Right lobe of liver (tissue), 6 donors: ENCODE measurements around the gene NRDC. TPM values are rescaled to one million over a fixed set of nuclear protein-coding genes. Genes with fewer than 3 reads are reported as not detected.

Experiments
- ATAC-seq, 4 donors: fragments of 200-7000 bp; cut with Tn5 transposase; one replicate each; pipeline ENCODE4 v1.9.1; 2020; ENCODE audit warnings: mild to moderate bottlenecking in 4 of 4, moderate library complexity in 4 of 4
- DNase-seq, 3 donors: peaks; one replicate each; pipeline ENCODE4 v3.0.0-alpha.2; 2020
- H3K27ac ChIP-seq, 3 donors: fragments of 200-600 bp; one replicate each; pipeline ENCODE4 v1.8.0; 2022
- H3K27me3 ChIP-seq, 2 donors: fragments of 200-600 bp; one replicate each; pipeline ENCODE4 v1.8.0; 2022
- H3K36me3 ChIP-seq, 4 donors: fragments of 200-600 bp; sonication (generic) in 1 of 4; one replicate each; pipeline versions ENCODE4 v1.5.1 to v1.8.0; 2017 to 2022; ENCODE audit warnings: control low read depth in 1 of 4
- H3K4me1 ChIP-seq, 4 donors: fragments of 200-600 bp; sonication (generic) in 1 of 4; one replicate each; pipeline versions ENCODE4 v1.5.1 to v1.8.0; 2017 to 2022; ENCODE audit warnings: control low read depth in 1 of 4
- H3K4me3 ChIP-seq, 3 donors: fragments of 200-600 bp; one replicate each; pipeline ENCODE4 v1.8.0; 2022
- H3K9me3 ChIP-seq, 4 donors: fragments of 200-600 bp; sonication (generic) in 1 of 4; one replicate each; pipeline versions ENCODE4 v1.5.1 to v1.8.0; 2017 to 2022; ENCODE audit warnings: control low read depth in 1 of 4
- POLR2A ChIP-seq: fragments of 450-650 bp; IDR thresholded peaks from one replicate; pipeline ENCODE4 v1.6.1; 2017; ENCODE audit warnings: antibody characterized with exemption, mild to moderate bottlenecking
- WGBS: methylation state at CpG from one replicate; pipeline ENCODE4 v1.1.6; 2018; ENCODE audit warnings: low coverage, low lambda C conversion rate; ENCODE audit not compliant: insufficient coverage; ENCODE audit errors: missing lambda C conversion rate; 5-methylcytosine and 5-hydroxymethylcytosine counted together
- intact Hi-C, 2 donors: fragments of 100-400 bp; cut with DNase I; formaldehyde crosslinking; loops; one replicate each; pipeline versions ENCODE4 v1.11.2 to v1.14.1; 2022
- total RNA-seq, 6 experiments: library from RNA; depleted of rRNA in 2 of 6; stranded (reverse); fragments of >200 nt in 2 of 6; fragmentation: NEBNext Ultra II Directional in 3 of 6; extraction: Animal tissue kit (Norgen Biotek cat#: 25700) in 3 of 6; gene quantifications; one replicate each; pipeline versions ENCODE4 v1.1.0 to v1.2.4, GENCODE V29; 2016 to 2023
- TF ChIP-seq, protein P1 (sequence below), 4 donors: fragments of 200-600 bp in 3 of 4; fragments of 450-650 bp in 1 of 4; IDR thresholded peaks; one replicate each; pipeline versions ENCODE4 v1.5.1 to v1.8.0; 2016 to 2022; ENCODE audit warnings: antibody characterized with exemption in 4 of 4, mild to moderate bottlenecking in 2 of 4
- donor health status: DM: no; HTN: yes; CAD: no.
- donor health status: DM: no; HTN: no; CAD: no.
- donor health status: DM: no; HTN: no; CAD: no.
- donor health status: DM: no; HTN: yes; CAD: no.
- donor health status: DM: no; HTN: yes; CAD: no.

NRDC gene
- total RNA-seq, 6 experiments from 2014 or later = 57.9 to 88.0 (median 84.4) TPM

DNA sequence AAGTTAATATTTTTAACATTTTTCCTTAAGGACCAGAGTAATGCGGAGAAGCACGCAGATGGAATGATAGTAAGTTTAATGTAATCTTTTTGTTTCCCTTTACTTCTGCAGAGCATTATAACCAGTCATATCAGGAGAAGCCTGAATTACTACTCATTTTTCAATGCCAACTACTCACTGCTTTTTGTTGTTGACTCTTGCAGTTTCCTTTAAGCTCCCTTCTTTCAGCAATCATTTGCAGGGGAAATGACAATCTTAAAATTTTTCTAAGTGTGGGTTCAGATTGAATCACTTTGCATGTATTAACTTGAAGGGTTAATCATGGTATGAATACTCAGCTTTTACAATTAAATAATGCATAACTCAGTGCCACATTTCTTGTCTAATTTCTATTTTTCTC lies 122.2 kb downstream of the NRDC start:
- intact Hi-C loops = no loop called here
- TF ChIP-seq POLR2A = no peak
- TF ChIP-seq, protein P1, sequence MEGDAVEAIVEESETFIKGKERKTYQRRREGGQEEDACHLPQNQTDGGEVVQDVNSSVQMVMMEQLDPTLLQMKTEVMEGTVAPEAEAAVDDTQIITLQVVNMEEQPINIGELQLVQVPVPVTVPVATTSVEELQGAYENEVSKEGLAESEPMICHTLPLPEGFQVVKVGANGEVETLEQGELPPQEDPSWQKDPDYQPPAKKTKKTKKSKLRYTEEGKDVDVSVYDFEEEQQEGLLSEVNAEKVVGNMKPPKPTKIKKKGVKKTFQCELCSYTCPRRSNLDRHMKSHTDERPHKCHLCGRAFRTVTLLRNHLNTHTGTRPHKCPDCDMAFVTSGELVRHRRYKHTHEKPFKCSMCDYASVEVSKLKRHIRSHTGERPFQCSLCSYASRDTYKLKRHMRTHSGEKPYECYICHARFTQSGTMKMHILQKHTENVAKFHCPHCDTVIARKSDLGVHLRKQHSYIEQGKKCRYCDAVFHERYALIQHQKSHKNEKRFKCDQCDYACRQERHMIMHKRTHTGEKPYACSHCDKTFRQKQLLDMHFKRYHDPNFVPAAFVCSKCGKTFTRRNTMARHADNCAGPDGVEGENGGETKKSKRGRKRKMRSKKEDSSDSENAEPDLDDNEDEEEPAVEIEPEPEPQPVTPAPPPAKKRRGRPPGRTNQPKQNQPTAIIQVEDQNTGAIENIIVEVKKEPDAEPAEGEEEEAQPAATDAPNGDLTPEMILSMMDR (IDR thresholded peaks at IDR 0.05) = no peak
- no peak for ATAC-seq
- Histone ChIP-seq H3K36me3 (peaks cover 0 to 13% (median 5%) of the 10 kb centered on the region in 4 donors), H3K27me3 (no peaks in the 10 kb centered on the region), H3K4me3 (no peak overlapping the region), H3K4me1 (no peaks in the 10 kb centered on the region), H3K27ac (no peak overlapping the region), H3K9me3 (no peaks in the 10 kb centered on the region)
- DNase-seq = no peak
- WGBS = 94% methylated on average over 2 of the region's 2 CpGs

DNA sequence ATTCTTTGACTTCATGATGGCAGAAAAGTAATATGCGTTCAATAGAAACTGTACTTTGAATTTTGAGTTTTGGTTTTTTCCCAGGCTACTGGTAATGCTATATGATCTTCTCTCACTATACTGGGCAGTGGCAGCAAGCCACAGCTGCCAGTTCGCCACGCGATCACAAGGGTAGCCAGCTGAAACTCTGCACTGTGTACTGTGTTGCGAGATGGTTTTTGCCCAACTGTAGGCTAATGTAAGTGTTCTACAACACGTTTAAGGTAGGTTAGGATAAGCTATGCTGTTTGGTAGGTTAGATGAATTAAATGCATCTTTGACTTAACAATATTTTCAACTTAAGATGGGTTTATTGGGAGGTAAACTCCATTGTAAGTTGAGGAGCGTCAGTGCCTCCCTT lies 123.1 kb downstream of the NRDC start:
- 93% methylated on average over 7 of the region's 7 CpGs for WGBS
- no peak overlapping the region for H3K27ac ChIP-seq
- DNase-seq = no peak
- no peaks in the 10 kb centered on the region for H3K27me3 ChIP-seq
- H3K36me3 ChIP-seq = peaks cover 0 to 13% (median 5%) of the 10 kb centered on the region in 4 donors
- no peak overlapping the region for H3K4me3 ChIP-seq
- no peaks in the 10 kb centered on the region for H3K9me3 ChIP-seq
- H3K4me1 ChIP-seq = no peaks in the 10 kb centered on the region
- no peak for ATAC-seq
- no peak for TF ChIP-seq POLR2A
- TF ChIP-seq, protein P1 (IDR thresholded peaks at IDR 0.05) = no peak
- intact Hi-C loops = no loop called here

DNA sequence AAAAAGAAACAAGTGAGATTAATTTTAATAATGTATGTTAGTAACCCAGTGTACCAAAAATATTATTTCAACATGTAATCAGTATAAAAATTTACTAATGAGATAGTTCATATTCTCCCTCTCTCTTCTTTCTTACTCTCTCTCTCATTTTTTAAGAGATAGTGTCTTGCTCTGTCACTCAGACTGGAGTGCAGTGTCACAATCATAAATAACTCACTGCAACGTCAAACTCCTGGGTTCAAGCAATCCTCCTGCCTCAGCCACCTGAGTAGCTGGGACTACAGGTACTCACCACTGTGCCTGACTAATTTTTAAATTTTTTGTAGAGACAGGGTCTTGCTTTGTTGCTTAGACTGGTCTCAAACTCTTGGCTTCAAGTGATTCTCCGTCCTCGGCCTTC lies 123.9 kb downstream of the NRDC start:
- TF ChIP-seq POLR2A = no peak
- TF ChIP-seq, protein P1 (IDR thresholded peaks at IDR 0.05) = no peak

DNA sequence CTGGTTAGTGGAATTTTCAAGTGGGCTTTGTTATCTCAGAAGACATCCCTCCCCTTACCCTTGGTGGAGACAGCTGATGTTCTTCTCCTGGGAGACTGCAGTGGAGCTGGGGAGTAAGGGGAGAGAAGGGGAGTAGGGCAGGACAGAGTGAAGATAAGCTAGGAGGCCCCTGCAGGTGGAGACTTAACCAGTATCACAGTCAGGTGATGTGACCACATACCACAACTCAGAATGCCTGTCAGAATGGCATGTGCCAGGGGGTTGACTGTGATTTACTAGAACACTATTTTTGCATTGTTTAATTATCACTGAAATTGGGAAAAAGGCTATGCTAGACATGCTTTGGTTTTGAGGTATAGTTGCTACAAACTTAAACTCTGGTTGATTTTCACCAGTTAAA lies 124.6 kb downstream of the NRDC start:
- TF ChIP-seq, protein P1 (IDR thresholded peaks at IDR 0.05) = no peak
- TF ChIP-seq POLR2A = no peak
- Histone ChIP-seq H3K36me3 (peaks cover 0 to 13% (median 5%) of the 10 kb centered on the region in 4 donors), H3K27me3 (no peaks in the 10 kb centered on the region), H3K27ac (no peak overlapping the region), H3K9me3 (no peaks in the 10 kb centered on the region), H3K4me3 (no peak overlapping the region), H3K4me1 (no peaks in the 10 kb centered on the region)
- DNase-seq (no peak), ATAC-seq (no peak)
- intact Hi-C loops = no loop called here

More for the DNA sequence above, 123.9 kb downstream of the NRDC start:
- Histone ChIP-seq H3K9me3 (no peaks in the 10 kb centered on the region), H3K27me3 (no peaks in the 10 kb centered on the region), H3K4me3 (no peak overlapping the region), H3K27ac (no peak overlapping the region), H3K4me1 (no peaks in the 10 kb centered on the region), H3K36me3 (peaks cover 0 to 13% (median 5%) of the 10 kb centered on the region in 4 donors)
- WGBS = 97% methylated on average over 3 of the region's 3 CpGs
- intact Hi-C loops = no loop called here
- no peak for ATAC-seq
- no peak for DNase-seq
